ENCODE data around the gene HEPHL1. TPM values are rescaled to one million over a fixed set of nuclear protein-coding genes. Genes with fewer than 3 reads are reported as not detected.

Gene HEPHL1
- total RNA-seq, 1 donor = not detected

DNA sequence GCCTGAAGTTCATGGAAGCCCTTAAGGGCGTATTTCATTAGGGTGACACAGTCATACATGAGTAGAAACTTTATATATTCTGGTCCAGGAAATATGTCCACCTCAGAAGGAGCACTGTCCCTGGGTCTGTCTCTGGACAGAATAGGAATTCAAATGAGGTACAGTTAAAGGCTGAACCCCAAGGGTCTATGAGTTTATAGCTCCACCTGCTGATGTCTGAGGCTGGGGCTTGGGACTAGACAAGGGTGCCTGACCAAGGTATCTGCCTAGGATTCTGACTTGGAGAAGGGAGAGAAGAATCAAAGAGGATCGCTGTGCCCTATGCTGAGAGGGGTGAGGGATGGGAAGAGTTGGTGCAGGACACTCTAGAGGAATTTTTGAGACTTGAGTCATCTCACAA is 14.9 kb downstream of the HEPHL1 start:
- no peaks in the 10 kb centered on the region for H3K9me3 ChIP-seq (ENCODE audit: low read depth, low read length)
- no peaks in the 10 kb centered on the region for H3K4me1 ChIP-seq (ENCODE audit: insufficient read depth, low read length)
- H3K4me3 ChIP-seq (ENCODE audit: low read length) = no peak overlapping the region
- H3K27me3 ChIP-seq (ENCODE audit: insufficient read depth, low read length) = no peaks in the 10 kb centered on the region

- Histone ChIP-seq H3K4me3 (ENCODE audit: low read length) (no peak overlapping the region), H3K9me3 (ENCODE audit: low read depth, low read length) (no peaks in the 10 kb centered on the region), H3K27me3 (ENCODE audit: insufficient read depth, low read length) (no peaks in the 10 kb centered on the region), H3K4me1 (ENCODE audit: insufficient read depth, low read length) (no peaks in the 10 kb centered on the region)
Observed at GRCh38 chr11:94043241-94043640, 22.1 kb downstream of the HEPHL1 start.

DNA sequence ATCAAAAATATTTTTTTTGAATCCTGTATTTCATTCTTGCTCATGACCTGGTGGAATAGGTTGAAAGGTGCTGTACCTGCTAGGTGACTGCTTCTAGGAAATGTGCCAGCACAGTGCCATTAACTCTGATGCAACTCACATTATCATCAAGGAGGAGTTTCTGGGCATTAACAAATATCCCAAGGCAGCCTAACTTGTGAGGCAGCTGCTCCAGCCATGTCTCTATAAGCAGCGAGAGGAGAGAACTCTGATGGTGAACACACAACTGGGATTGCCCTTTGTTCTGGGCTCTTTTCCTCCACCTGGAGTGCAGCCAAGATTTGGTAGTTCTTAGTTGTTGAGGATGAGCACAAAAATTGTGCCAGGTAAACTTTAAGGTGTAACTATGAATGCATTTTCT is 25.6 kb downstream of the HEPHL1 start:
- Histone ChIP-seq H3K4me3 (ENCODE audit: low read length) (no peak overlapping the region), H3K9me3 (ENCODE audit: low read depth, low read length) (no peaks in the 10 kb centered on the region), H3K4me1 (ENCODE audit: insufficient read depth, low read length) (no peaks in the 10 kb centered on the region), H3K27me3 (ENCODE audit: insufficient read depth, low read length) (no peaks in the 10 kb centered on the region)

GRCh38 chr11:94048032-94048709 is 27.0 kb downstream of the HEPHL1 start:
- Histone ChIP-seq H3K9me3 (ENCODE audit: low read depth, low read length) (no peaks in the 10 kb centered on the region), H3K27me3 (ENCODE audit: insufficient read depth, low read length) (no peaks in the 10 kb centered on the region), H3K4me3 (ENCODE audit: low read length) (no peak overlapping the region), H3K4me1 (ENCODE audit: insufficient read depth, low read length) (no peaks in the 10 kb centered on the region)

DNA sequence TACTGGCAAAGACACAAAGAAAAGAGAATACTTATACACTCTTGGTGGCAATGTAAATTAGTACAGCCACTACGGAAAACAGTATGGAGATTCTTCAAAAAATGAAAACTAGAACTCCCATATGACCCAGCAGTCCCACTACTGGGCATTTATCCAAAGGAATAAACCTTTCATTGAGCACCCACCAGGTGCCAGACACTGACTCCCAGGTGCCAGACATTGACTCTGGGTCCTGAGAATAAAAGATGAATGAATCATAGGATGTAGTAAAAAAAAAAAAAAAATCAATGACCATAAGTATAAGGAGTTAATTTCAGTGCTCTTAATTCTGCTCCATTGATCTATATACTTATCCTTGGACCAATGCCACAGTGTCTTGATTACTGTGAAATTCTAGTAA is 28.2 kb downstream of the HEPHL1 start:
- Histone ChIP-seq H3K4me1 (ENCODE audit: insufficient read depth, low read length) (no peaks in the 10 kb centered on the region), H3K4me3 (ENCODE audit: low read length) (no peak overlapping the region), H3K9me3 (ENCODE audit: low read depth, low read length) (no peaks in the 10 kb centered on the region), H3K27me3 (ENCODE audit: insufficient read depth, low read length) (no peaks in the 10 kb centered on the region)

DNA sequence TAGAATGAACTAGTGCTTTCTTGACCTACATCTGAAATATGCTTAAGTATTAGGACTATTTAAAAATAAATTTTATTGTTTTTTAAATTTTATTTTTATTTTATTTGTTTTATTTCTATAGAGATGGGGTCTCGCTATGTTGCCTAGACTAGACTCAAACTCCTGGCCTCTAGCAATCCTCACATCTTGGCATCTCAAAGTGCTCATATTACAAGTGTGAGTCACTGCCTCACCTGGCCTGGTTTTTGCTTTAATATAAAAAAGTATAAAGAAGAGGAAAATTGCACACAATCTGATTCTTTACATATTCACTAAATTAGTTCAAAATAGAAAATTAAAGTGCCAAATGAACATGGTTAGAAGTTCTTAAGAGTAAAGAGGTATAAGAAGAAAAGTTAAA is 37.5 kb downstream of the HEPHL1 start:
- Histone ChIP-seq H3K27me3 (ENCODE audit: insufficient read depth, low read length) (peaks cover 3% of the 10 kb centered on the region), H3K4me1 (ENCODE audit: insufficient read depth, low read length) (no peaks in the 10 kb centered on the region), H3K9me3 (ENCODE audit: low read depth, low read length) (no peaks in the 10 kb centered on the region), H3K4me3 (ENCODE audit: low read length) (no peak overlapping the region)

DNA sequence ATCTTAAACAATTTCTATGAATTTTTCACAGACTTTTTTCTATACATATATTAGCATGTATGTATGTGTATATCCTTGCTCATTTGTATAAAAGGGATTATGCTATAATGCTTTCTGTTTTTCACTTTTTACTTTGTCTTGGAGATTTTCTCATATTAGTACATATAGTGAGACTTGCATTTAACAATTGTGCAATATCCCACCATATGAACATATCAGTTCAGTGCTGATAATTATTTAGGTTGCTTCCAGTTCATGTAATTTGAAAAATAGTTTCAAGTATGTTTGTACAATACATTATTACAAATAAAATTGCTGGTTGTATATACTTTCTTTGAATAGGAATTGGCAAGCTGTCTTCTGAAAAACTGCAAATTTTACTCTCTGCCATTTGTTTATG is 37.9 kb downstream of the HEPHL1 start:
- Histone ChIP-seq H3K4me3 (ENCODE audit: low read length) (no peak overlapping the region), H3K9me3 (ENCODE audit: low read depth, low read length) (no peaks in the 10 kb centered on the region), H3K4me1 (ENCODE audit: insufficient read depth, low read length) (no peaks in the 10 kb centered on the region), H3K27me3 (ENCODE audit: insufficient read depth, low read length) (peaks cover 3% of the 10 kb centered on the region)

DNA sequence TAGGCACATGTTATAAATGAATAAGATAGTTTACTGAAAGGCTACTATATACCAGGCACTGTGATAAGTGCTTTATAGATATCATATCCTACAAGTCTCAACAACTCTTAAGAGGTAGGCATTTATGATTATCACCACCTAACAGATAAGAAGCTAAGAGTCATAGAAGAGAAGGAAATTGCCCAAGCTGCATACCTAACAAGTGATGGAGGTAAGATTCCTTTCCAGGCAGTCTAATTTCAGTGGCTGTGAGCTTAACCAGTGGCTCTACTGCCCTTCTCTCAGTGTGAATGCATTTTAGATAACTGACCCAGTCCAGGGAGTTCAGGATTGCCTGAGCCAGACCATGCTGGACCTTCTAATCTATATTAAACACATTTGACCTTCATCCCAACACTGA is 39.2 kb downstream of the HEPHL1 start:
- Histone ChIP-seq H3K9me3 (ENCODE audit: low read depth, low read length) (no peaks in the 10 kb centered on the region), H3K4me3 (ENCODE audit: low read length) (no peak overlapping the region), H3K27me3 (ENCODE audit: insufficient read depth, low read length) (peaks cover 3% of the 10 kb centered on the region), H3K4me1 (ENCODE audit: insufficient read depth, low read length) (no peaks in the 10 kb centered on the region)

DNA sequence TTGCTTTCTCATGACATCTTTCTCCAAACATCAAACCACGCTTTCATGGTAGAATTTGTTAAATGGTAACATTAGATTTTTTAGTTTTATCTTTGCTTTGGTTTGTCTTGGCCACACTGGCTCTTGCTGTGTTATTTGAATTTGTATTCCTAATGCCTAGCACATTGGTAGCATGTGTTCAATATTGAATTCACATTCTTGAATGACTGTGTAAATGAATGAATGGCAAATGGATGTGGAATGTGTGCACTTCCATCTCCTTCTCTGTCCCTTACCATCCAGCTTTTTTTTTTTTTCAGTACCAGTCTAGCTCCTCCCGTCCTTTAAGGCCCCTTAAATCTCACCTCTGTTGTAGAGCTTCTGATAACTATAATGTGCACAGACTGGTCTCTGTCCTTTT is 41.2 kb downstream of the HEPHL1 start:
- no peak overlapping the region for H3K4me3 ChIP-seq (ENCODE audit: low read length)
- no peaks in the 10 kb centered on the region for H3K9me3 ChIP-seq (ENCODE audit: low read depth, low read length)
- peaks cover 3% of the 10 kb centered on the region for H3K27me3 ChIP-seq (ENCODE audit: insufficient read depth, low read length)

GRCh38 chr11:94066901-94067429 is 45.8 kb downstream of the HEPHL1 start:
- no peak overlapping the region for H3K4me3 ChIP-seq (ENCODE audit: low read length)

More for the DNA sequence above, 41.2 kb downstream of the HEPHL1 start:
- no peaks in the 10 kb centered on the region for H3K4me1 ChIP-seq (ENCODE audit: insufficient read depth, low read length)

DNA sequence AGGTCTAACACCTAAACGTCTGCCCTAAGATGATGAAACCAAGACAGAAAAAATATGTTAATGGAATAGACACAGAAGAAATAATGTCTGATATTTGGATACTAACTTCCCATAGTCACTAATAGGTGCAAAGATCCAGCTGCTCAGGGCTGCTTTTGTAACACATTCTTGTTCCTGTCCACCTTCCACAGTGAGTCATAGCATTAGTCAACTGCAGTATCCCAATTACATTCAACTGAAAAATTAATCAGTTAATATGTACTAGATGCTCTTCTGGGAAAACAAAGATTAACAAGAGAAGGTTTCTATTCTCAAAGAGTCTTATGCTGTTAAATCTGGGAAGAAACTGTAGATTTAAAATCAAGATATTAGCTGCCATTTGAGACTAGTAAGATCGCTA is 47.6 kb downstream of the HEPHL1 start:
- H3K4me3 ChIP-seq (ENCODE audit: low read length) = no peak overlapping the region
- H3K4me1 ChIP-seq (ENCODE audit: insufficient read depth, low read length) = no peaks in the 10 kb centered on the region
- no peaks in the 10 kb centered on the region for H3K27me3 ChIP-seq (ENCODE audit: insufficient read depth, low read length)
- no peaks in the 10 kb centered on the region for H3K9me3 ChIP-seq (ENCODE audit: low read depth, low read length)

More at GRCh38 chr11:94066901-94067429, 45.8 kb downstream of the HEPHL1 start:
- H3K4me1 ChIP-seq (ENCODE audit: insufficient read depth, low read length) = no peaks in the 10 kb centered on the region
- H3K27me3 ChIP-seq (ENCODE audit: insufficient read depth, low read length) = no peaks in the 10 kb centered on the region
- no peaks in the 10 kb centered on the region for H3K9me3 ChIP-seq (ENCODE audit: low read depth, low read length)

DNA sequence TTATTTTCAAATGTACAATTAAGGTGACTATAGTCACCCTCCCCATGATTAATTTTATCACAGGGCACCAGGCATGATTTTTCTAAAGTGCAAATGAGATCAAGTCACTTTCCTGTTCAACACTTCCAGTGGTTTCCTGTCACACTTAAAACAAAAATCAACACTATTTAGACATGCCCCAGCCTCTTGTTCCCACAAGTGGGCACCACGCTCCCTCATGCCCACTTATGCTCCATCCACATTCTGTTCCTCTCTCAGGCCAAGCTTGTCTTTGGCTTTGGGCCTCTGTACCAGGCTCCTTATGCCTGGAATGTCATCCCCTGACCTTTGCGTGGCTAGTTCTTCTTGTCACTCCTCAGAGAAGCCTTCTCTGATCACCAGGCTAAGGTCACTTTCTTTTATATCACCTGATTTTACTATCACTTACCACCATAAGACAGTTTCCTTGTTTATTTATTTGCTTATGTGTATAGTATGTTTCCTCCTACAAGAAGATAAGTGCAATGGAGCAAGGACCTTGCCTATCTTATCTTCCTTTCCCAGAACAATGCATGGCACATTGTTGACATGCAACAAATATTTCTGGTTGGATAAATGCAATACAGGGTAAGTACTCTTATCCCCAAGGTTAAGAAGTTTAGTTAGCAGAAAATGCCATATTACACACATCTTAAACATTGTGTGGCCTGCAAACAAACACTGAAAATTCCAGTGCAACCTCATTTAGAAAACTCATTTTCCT is 56.6 kb downstream of the HEPHL1 start:
- H3K4me1 ChIP-seq (ENCODE audit: insufficient read depth, low read length) = no peaks in the 10 kb centered on the region

DNA sequence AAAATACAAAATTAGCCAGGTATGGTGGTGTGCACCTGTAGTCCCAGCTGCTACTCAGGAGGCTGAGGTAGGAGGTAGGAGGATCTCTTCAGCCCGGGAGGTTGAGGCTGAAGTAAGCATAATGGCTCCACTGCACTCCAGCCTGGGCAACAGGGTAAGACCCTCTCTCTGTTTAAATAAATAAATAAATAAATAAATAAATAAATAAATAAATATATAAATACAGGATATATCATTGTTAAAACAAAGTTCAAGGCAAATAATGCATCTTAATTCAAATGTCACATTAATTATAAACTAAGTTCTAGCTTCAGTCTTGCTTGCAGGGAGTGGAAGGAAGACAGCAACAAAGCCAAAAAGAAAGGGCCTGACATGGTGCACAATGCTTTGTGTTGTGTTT is 63.0 kb downstream of the HEPHL1 start:
- Histone ChIP-seq H3K4me1 (ENCODE audit: insufficient read depth, low read length) (no peaks in the 10 kb centered on the region), H3K4me3 (ENCODE audit: low read length) (no peak overlapping the region), H3K9me3 (ENCODE audit: low read depth, low read length) (no peaks in the 10 kb centered on the region), H3K27me3 (ENCODE audit: insufficient read depth, low read length) (no peaks in the 10 kb centered on the region)

More for the DNA sequence above, 56.6 kb downstream of the HEPHL1 start:
- Histone ChIP-seq H3K27me3 (ENCODE audit: insufficient read depth, low read length) (no peaks in the 10 kb centered on the region), H3K9me3 (ENCODE audit: low read depth, low read length) (no peaks in the 10 kb centered on the region), H3K4me3 (ENCODE audit: low read length) (no peak overlapping the region)

- Histone ChIP-seq H3K4me1 (ENCODE audit: insufficient read depth, low read length) (no peaks in the 10 kb centered on the region), H3K9me3 (ENCODE audit: low read depth, low read length) (no peaks in the 10 kb centered on the region), H3K27me3 (ENCODE audit: insufficient read depth, low read length) (no peaks in the 10 kb centered on the region), H3K4me3 (ENCODE audit: low read length) (no peak overlapping the region)
Observed at GRCh38 chr11:94088906-94089305, 67.8 kb downstream of the HEPHL1 start.

DNA sequence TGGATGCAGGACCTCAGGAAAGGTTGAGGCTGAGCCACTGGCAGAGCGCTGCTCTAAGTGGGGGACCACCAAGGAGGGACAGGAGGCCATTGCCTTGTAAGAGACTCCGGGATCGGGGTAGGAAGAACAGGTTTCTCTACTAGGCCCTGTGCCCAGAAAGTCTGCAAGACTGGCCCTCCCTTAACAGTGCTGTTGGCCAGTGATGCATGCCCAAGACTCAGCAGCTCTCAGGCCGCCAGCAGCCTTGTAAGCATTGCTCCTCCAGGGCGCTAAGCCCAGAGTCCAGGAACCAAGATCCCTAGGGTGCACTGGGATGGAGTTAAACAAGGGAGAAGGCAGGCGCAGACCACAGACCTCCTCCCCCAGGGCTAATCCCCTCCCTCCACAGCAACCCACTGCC is 68.2 kb downstream of the HEPHL1 start:
- no peaks in the 10 kb centered on the region for H3K9me3 ChIP-seq (ENCODE audit: low read depth, low read length)
- H3K27me3 ChIP-seq (ENCODE audit: insufficient read depth, low read length) = no peaks in the 10 kb centered on the region
- H3K4me3 ChIP-seq (ENCODE audit: low read length) = no peak overlapping the region
- no peaks in the 10 kb centered on the region for H3K4me1 ChIP-seq (ENCODE audit: insufficient read depth, low read length)

- H3K4me1 ChIP-seq (ENCODE audit: insufficient read depth, low read length) = no peaks in the 10 kb centered on the region
- no peak overlapping the region for H3K4me3 ChIP-seq (ENCODE audit: low read length)
- H3K9me3 ChIP-seq (ENCODE audit: low read depth, low read length) = no peaks in the 10 kb centered on the region
- no peaks in the 10 kb centered on the region for H3K27me3 ChIP-seq (ENCODE audit: insufficient read depth, low read length)
Observed at GRCh38 chr11:94090401-94090800, 69.2 kb downstream of the HEPHL1 start.

Measured in mononuclear cell (primary cell).